ENCODE measurements around the gene FABP2.

FABP2 gene

GRCh38 chr4:119271361-119272085, 50.4 kb downstream of the FABP2 start:
- DNase-seq: no peak
- intact Hi-C loops (cut with DNase I): no loop called here

GRCh38 chr4:119268466-119268865, 53.5 kb downstream of the FABP2 start:
- DNase-seq: no peak
- intact Hi-C loops (cut with DNase I): no loop called here

All from posterior cingulate gyrus (tissue), 11 donors.